PC-9 (cell line): ENCODE measurements around the gene ZER1.

Experiments
- EZH2 ChIP-seq: fragments of 200-600 bp; sonication (generic); IDR thresholded peaks from 2 replicates; pipeline ENCODE4 v1.8.0; 2017; ENCODE audit warnings: antibody characterized with exemption, low read depth
- TF ChIP-seq, protein P1 (sequence below): fragments of 200-600 bp; sonication (generic); conservative IDR thresholded peaks from 2 replicates; pipeline ENCODE4 v1.6.1; 2017; ENCODE audit warnings: mixed run types, antibody characterized with exemption, mild to moderate bottlenecking, moderate library complexity

DNA sequence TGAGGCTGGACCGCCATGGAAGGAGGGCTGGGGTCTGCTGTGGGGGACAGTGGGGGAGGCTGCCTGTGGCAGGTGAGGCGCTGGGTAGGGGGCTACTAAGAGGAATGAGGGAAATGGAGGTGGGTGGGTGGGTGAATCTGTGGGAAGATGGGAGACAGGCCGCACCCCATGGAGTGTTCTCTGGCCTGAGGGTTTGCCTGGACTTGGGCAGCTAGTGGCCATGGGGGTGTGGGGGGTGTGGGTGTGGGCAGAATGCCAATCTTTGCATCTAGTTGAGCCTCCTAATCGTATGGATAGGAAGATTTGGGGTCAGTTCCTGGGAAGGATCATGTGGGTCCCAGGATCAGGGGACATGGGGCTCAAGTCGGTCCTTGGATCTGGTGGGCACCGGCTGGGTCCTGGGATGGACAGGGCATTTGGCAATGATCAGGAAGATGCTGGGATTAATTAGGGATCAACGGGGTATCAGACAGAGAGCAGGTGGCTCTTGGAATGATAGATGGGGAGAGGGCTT, 48.3 kb downstream of the ZER1 start:
- TF ChIP-seq, protein P1, sequence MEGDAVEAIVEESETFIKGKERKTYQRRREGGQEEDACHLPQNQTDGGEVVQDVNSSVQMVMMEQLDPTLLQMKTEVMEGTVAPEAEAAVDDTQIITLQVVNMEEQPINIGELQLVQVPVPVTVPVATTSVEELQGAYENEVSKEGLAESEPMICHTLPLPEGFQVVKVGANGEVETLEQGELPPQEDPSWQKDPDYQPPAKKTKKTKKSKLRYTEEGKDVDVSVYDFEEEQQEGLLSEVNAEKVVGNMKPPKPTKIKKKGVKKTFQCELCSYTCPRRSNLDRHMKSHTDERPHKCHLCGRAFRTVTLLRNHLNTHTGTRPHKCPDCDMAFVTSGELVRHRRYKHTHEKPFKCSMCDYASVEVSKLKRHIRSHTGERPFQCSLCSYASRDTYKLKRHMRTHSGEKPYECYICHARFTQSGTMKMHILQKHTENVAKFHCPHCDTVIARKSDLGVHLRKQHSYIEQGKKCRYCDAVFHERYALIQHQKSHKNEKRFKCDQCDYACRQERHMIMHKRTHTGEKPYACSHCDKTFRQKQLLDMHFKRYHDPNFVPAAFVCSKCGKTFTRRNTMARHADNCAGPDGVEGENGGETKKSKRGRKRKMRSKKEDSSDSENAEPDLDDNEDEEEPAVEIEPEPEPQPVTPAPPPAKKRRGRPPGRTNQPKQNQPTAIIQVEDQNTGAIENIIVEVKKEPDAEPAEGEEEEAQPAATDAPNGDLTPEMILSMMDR: no peak
- TF ChIP-seq EZH2: no peak
